ENCODE data around the gene DTHD1. TPM values are rescaled to one million over a fixed set of nuclear protein-coding genes. Genes with fewer than 3 reads are reported as not detected.

Gene DTHD1
- total RNA-seq, 2 donors from 2014 or later = not detected

DNA sequence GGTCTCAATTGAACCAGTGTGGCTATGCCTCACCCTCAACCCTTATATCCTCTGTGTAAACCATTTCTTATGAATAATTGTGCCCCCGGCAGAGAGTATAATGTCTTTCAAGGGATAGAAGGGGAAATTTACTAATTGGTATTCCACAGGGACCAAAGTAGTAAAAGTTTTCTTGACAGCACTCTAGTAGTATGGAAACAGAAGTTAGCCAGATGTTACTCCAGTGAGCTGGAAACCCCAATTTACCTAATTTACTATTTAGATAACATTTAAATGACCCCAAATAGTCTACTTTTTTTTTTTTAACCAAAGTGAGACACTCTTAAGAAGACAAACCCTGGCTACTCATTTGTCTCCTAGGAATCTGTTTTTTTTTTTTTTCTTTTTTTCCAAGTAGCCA lies 32.3 kb downstream of the DTHD1 start:
- Mint-ChIP-seq H3K27ac (no peak overlapping the region), H3K36me3 (ENCODE audit: low read depth) (no peaks in the 10 kb centered on the region), H3K27me3 (ENCODE audit: insufficient read depth) (no peaks in the 10 kb centered on the region), H3K4me1 (no peaks in the 10 kb centered on the region), H3K4me3 (no peak overlapping the region), H3K9me3 (no peaks in the 10 kb centered on the region)
- 91% methylated on average over 1 of the region's 1 CpG; no CpG with 5 or more reads in 1 of the 2 experiments for WGBS, 2 experiments (ENCODE audit: insufficient coverage in 1 of 2, insufficient read length in 1 of 2)
- H3K27me3 ChIP-seq (ENCODE audit: control insufficient read depth, insufficient read depth, low read length, poor library complexity, severe bottlenecking) = no peaks in the 10 kb centered on the region
- no peak for DNase-seq
- TF ChIP-seq, protein P1, sequence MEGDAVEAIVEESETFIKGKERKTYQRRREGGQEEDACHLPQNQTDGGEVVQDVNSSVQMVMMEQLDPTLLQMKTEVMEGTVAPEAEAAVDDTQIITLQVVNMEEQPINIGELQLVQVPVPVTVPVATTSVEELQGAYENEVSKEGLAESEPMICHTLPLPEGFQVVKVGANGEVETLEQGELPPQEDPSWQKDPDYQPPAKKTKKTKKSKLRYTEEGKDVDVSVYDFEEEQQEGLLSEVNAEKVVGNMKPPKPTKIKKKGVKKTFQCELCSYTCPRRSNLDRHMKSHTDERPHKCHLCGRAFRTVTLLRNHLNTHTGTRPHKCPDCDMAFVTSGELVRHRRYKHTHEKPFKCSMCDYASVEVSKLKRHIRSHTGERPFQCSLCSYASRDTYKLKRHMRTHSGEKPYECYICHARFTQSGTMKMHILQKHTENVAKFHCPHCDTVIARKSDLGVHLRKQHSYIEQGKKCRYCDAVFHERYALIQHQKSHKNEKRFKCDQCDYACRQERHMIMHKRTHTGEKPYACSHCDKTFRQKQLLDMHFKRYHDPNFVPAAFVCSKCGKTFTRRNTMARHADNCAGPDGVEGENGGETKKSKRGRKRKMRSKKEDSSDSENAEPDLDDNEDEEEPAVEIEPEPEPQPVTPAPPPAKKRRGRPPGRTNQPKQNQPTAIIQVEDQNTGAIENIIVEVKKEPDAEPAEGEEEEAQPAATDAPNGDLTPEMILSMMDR (conservative IDR thresholded peaks at IDR 0.05) = no peak
- no peaks in the 10 kb centered on the region for H3K9me3 ChIP-seq (ENCODE audit: control insufficient read depth, low read length)
- no peaks in the 10 kb centered on the region for H3K36me3 ChIP-seq (ENCODE audit: control insufficient read depth, insufficient read depth, low read length)
- H3K9ac ChIP-seq (ENCODE audit: extremely low read depth, low read length, poor library complexity, severe bottlenecking) = no peak overlapping the region
- H3K27ac ChIP-seq (ENCODE audit: low read depth, low read length) = no peak overlapping the region
- no peak overlapping the region for H3K4me3 ChIP-seq (ENCODE audit: low read length)
- no peaks in the 10 kb centered on the region for H3K4me1 ChIP-seq (ENCODE audit: control insufficient read depth, insufficient read depth, low read length)

DNA sequence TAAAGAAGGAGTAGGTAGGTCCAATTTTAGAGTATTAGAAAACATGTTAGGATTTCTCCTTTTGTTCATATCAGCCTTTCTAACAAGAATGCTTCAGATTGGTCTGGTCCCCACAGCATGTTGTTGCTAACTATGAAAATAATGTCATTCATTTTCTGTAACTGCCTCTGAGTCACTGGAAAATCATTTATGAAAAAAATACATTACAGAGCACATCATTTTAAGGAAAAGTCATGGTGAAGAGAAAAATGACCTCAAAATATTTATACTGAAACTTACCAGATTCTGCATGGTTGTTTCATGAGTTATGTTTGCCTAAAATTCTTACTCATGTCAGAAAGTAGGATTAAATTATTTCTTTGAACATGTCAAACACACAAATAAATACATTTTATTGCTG lies 35.2 kb downstream of the DTHD1 start:
- Mint-ChIP-seq H3K36me3 (ENCODE audit: low read depth) (no peaks in the 10 kb centered on the region), H3K4me1 (no peaks in the 10 kb centered on the region), H3K4me3 (no peak overlapping the region), H3K27ac (no peak overlapping the region), H3K9me3 (no peaks in the 10 kb centered on the region), H3K27me3 (ENCODE audit: insufficient read depth) (no peaks in the 10 kb centered on the region)
- Histone ChIP-seq H3K27me3 (ENCODE audit: control insufficient read depth, insufficient read depth, low read length, poor library complexity, severe bottlenecking) (no peaks in the 10 kb centered on the region), H3K4me3 (ENCODE audit: low read length) (no peak overlapping the region), H3K4me1 (ENCODE audit: control insufficient read depth, insufficient read depth, low read length) (no peaks in the 10 kb centered on the region), H3K27ac (ENCODE audit: low read depth, low read length) (no peak overlapping the region), H3K36me3 (ENCODE audit: control insufficient read depth, insufficient read depth, low read length) (no peaks in the 10 kb centered on the region), H3K9me3 (ENCODE audit: control insufficient read depth, low read length) (no peaks in the 10 kb centered on the region), H3K9ac (ENCODE audit: extremely low read depth, low read length, poor library complexity, severe bottlenecking) (no peak overlapping the region)
- TF ChIP-seq, protein P1 (conservative IDR thresholded peaks at IDR 0.05) = no peak
- DNase-seq = no peak

DNA sequence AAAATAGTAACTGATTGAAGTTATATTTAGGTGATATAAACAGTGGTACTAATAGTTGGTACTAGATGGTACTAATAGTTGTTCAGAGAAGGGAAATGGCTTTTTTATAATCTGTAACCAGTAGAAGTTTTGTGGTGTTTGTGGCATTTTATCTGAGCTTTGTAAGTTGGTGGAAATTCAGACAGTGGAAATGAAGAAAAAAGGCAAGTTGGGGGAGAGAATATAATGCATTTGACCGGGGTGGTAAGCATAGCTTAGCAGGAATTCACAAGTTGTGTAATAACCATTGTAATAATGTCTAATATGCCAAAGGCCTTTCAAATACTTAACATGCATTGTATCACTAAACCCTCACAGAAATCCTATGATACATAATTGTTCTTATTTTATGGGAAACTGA lies 36.3 kb downstream of the DTHD1 start:
- no peaks in the 10 kb centered on the region for H3K36me3 ChIP-seq (ENCODE audit: control insufficient read depth, insufficient read depth, low read length)
- TF ChIP-seq, protein P1 (conservative IDR thresholded peaks at IDR 0.05) = no peak
- no peaks in the 10 kb centered on the region for H3K27me3 ChIP-seq (ENCODE audit: control insufficient read depth, insufficient read depth, low read length, poor library complexity, severe bottlenecking)
- no peaks in the 10 kb centered on the region for H3K4me1 ChIP-seq (ENCODE audit: control insufficient read depth, insufficient read depth, low read length)
- H3K27ac ChIP-seq (ENCODE audit: low read depth, low read length) = no peak overlapping the region
- DNase-seq = no peak
- H3K27me3 Mint-ChIP-seq (ENCODE audit: insufficient read depth) = no peaks in the 10 kb centered on the region
- H3K27ac Mint-ChIP-seq = no peak overlapping the region
- H3K36me3 Mint-ChIP-seq (ENCODE audit: low read depth) = no peaks in the 10 kb centered on the region
- 100% methylated on average over 1 of the region's 1 CpG; no CpG with 5 or more reads in 1 of the 2 experiments for WGBS, 2 experiments (ENCODE audit: insufficient coverage in 1 of 2, insufficient read length in 1 of 2)
- no peaks in the 10 kb centered on the region for H3K9me3 Mint-ChIP-seq
- no peaks in the 10 kb centered on the region for H3K4me1 Mint-ChIP-seq
- no peak overlapping the region for H3K4me3 ChIP-seq (ENCODE audit: low read length)
- no peak overlapping the region for H3K9ac ChIP-seq (ENCODE audit: extremely low read depth, low read length, poor library complexity, severe bottlenecking)
- no peak overlapping the region for H3K4me3 Mint-ChIP-seq
- no peaks in the 10 kb centered on the region for H3K9me3 ChIP-seq (ENCODE audit: control insufficient read depth, low read length)
